K562 (cell line): Measurements from ENCODE around the gene PRDM10. TPM values are rescaled to one million over a fixed set of nuclear protein-coding genes. Genes with fewer than 3 reads are reported as not detected.

Experiments used
- ATF2 ChIP-seq: sonication (generic); formaldehyde crosslinking; IDR thresholded peaks from 2 replicates; pipeline ENCODE4 v1.8.1; 2022; ENCODE audit warnings: missing genetic modification reagents
- BHLHE40 ChIP-seq: IDR thresholded peaks from 2 replicates; pipeline ENCODE4 v1.6.1; 2011; ENCODE audit warnings: low read length, improper control_type of control experiment
- CCNT2 ChIP-seq: IDR thresholded peaks from 2 replicates; pipeline ENCODE4 v1.6.1; 2011; ENCODE audit warnings: borderline replicate concordance, low read depth, mild to moderate bottlenecking, moderate library complexity, mixed read lengths, low read length; ENCODE audit not compliant: insufficient read length; ENCODE audit errors: extremely low read depth
- CEBPB ChIP-seq: fragments of 450-650 bp; IDR thresholded peaks from 2 replicates; pipeline ENCODE4 v1.6.1; 2016; ENCODE audit warnings: missing genetic modification characterization, missing compliant biosample characterization
- DEAF1 ChIP-seq: fragments of 450-650 bp; formaldehyde crosslinking; IDR thresholded peaks from 2 replicates; pipeline ENCODE4 v1.4.0; 2020; ENCODE audit warnings: mild to moderate bottlenecking, moderate library complexity
- EZH2 ChIP-seq: IDR thresholded peaks from 2 replicates; pipeline ENCODE4 v1.6.1; 2012; ENCODE audit warnings: low read depth, mild to moderate bottlenecking, inconsistent platforms, low read length, borderline replicate concordance
- GATAD2B ChIP-seq: fragments of 450-650 bp; IDR thresholded peaks from 2 replicates; pipeline ENCODE4 v1.6.1; 2017; ENCODE audit warnings: mild to moderate bottlenecking, borderline replicate concordance
- HBP1 ChIP-seq: fragments of 450-650 bp; formaldehyde crosslinking; IDR thresholded peaks from 2 replicates; pipeline ENCODE4 v1.4.0; 2022; ENCODE audit warnings: missing genetic modification characterization
- IFI16 ChIP-seq: fragments of 250-450 bp; sonication (Bioruptor Pico); IDR thresholded peaks from 2 replicates; pipeline ENCODE4 v2.1.2; 2022; ENCODE audit warnings: mild to moderate bottlenecking, inconsistent platforms
- NCOA4 ChIP-seq: fragments of 450-650 bp; IDR thresholded peaks from 2 replicates; pipeline ENCODE4 v1.6.1; 2018; ENCODE audit warnings: mild to moderate bottlenecking; ENCODE audit not compliant: partially characterized antibody
- NFIC ChIP-seq: fragments of 450-650 bp; IDR thresholded peaks from 2 replicates; pipeline ENCODE4 v1.6.1; 2017; ENCODE audit warnings: mild to moderate bottlenecking, inconsistent platforms
- NONO ChIP-seq, 2 experiments: fragments of 200-400 bp in 1 of 2; fragments of 450-650 bp in 1 of 2; formaldehyde crosslinking in 1 of 2; IDR thresholded peaks; 2 replicates each; pipeline ENCODE4 v1.6.1; 2017; ENCODE audit warnings: low read depth in 2 of 2, mild to moderate bottlenecking in 2 of 2, moderate library complexity in 2 of 2, low read length in 1 of 2
- SETDB1 ChIP-seq: IDR thresholded peaks from one replicate; pipeline ENCODE4 v1.6.1; 2012; ENCODE audit warnings: low read length, control low read depth, inconsistent platforms
- SREBF2 ChIP-seq: sonication (generic); formaldehyde crosslinking; IDR thresholded peaks from 2 replicates; pipeline ENCODE4 v1.4.0; 2020; ENCODE audit warnings: mild to moderate bottlenecking, missing genetic modification reagents
- YBX1 ChIP-seq: fragments of 450-650 bp; IDR thresholded peaks from 2 replicates; pipeline ENCODE4 v1.7.1; 2016; ENCODE audit warnings: mild to moderate bottlenecking
- ZNF395 ChIP-seq: fragments of 200-800 bp; sonication (Bioruptor generic); IDR thresholded peaks from 2 replicates; pipeline ENCODE4 v1.6.1; 2017; ENCODE audit warnings: missing genetic modification characterization, missing compliant biosample characterization
- ZNF398 ChIP-seq: fragments of 250-450 bp; sonication (Bioruptor Pico); IDR thresholded peaks from 2 replicates; pipeline ENCODE4 v1.8.0; 2021; ENCODE audit warnings: moderate library complexity, mild to moderate bottlenecking, inconsistent platforms
- ZNF511 ChIP-seq: sonication (generic); formaldehyde crosslinking; IDR thresholded peaks from 2 replicates; pipeline ENCODE4 v1.8.0; 2022; ENCODE audit warnings: mild to moderate bottlenecking, missing genetic modification reagents
- polyA plus RNA-seq, 8 experiments: library from polyadenylated mRNA; depleted of rRNA in 4 of 8; stranded (reverse) in 5 of 8; unstranded in 3 of 8; fragments of >200 nt; fragmentation: Nextera tagmentation in 2 of 8; fragmentation: Illumina TruSeq in 1 of 8; extraction: Ambion mirVana in 2 of 8; extraction: Trizol in 1 of 8; gene quantifications; 2 replicates each; pipeline versions ENCODE4 v1.2.1 to v1.2.3, GENCODE V29; 2011 to 2014; ENCODE audit warnings: inconsistent platforms in 1 of 8, missing spikeins in 1 of 8
- total RNA-seq, 7 experiments: library from RNA; depleted of rRNA in 6 of 7; stranded (reverse); fragments of >200 nt in 6 of 7; fragmentation: Illumina TruSeq in 2 of 7; extraction: Trizol in 2 of 7; gene quantifications; 2 replicates each; pipeline versions ENCODE4 v1.2.1 to v1.2.3, GENCODE V29; 2011 to 2021; ENCODE audit warnings: low replicate concordance in 1 of 7

Gene PRDM10
- total and polyA plus RNA-seq, 9 of the 15 experiments (the other 6 are each of a cell fraction or from before 2014, with no cell fraction given), result 0.89 to 9.3 (median 4.5) TPM

- TF ChIP-seq ZNF398 (CRISPR knock-in tag) (no peak), GATAD2B (peak; percentile 45; the same call in 1 of the 2 replicates), CCNT2 (no peak), NONO (IDR thresholded peaks at IDR 0.05; ENCODE audit: low read depth in 2 of 2, low read length in 1 of 2) (peak; percentile 78 to 99), YBX1 (no peak), HBP1 (CRISPR knock-in tag) (no peak), SETDB1 (no peak), ATF2 (CRISPR knock-in tag) (no peak), EZH2 (no peak), BHLHE40 (no peak), IFI16 (CRISPR knock-in tag) (no peak), SREBF2 (no peak), NFIC (no peak), ZNF511 (CRISPR knock-in tag) (0 out of 2 replicates have a peak, but pooled peaks have one; percentile 61), ZNF395 (CRISPR knock-in tag) (no peak), DEAF1 (no peak), NCOA4 (no peak), CEBPB (tag) (no peak)
Measured at GRCh38 chr11:130001461-130002351, 929 bp downstream of the PRDM10 start (continued).
